NB4 (cell line): Measurements from ENCODE around the gene ALDH1A2.

Experiments used
- DNase-seq: peaks from one replicate; pipeline ENCODE4 v3.0.0; 2010; ENCODE audit warnings: low read depth
- H3K4me3 ChIP-seq: one replicate; pipeline ENCODE4 v1.5.1; 2011; ENCODE audit warnings: mild to moderate bottlenecking, low read depth, low read length, moderate library complexity
- CTCF ChIP-seq: IDR thresholded peaks from one replicate; pipeline ENCODE4 v1.5.1; 2012; ENCODE audit warnings: low read depth, low read length
- MAX ChIP-seq: IDR thresholded peaks from 2 replicates; pipeline ENCODE4 v1.6.1; 2011; ENCODE audit warnings: low read depth, low read length
- MYC ChIP-seq: IDR thresholded peaks from 2 replicates; pipeline ENCODE4 v1.6.1; 2011; ENCODE audit warnings: low read depth, low read length
- POLR2A ChIP-seq: IDR thresholded peaks from 2 replicates; pipeline ENCODE4 v1.6.1; 2011; ENCODE audit warnings: mild to moderate bottlenecking; ENCODE audit not compliant: insufficient read length; ENCODE audit errors: extremely low read depth

Gene ALDH1A2

GRCh38 chr15:57931570-57931969, 133.9 kb downstream of the ALDH1A2 start:
- no peak overlapping the region for H3K4me3 ChIP-seq
- no peak for DNase-seq
- TF ChIP-seq CTCF (no peak), POLR2A (no peak), MYC (no peak), MAX (no peak)

- TF ChIP-seq MAX (no peak), CTCF (no peak), POLR2A (no peak), MYC (no peak)
- H3K4me3 ChIP-seq: no peak overlapping the region
- DNase-seq: no peak
Observed at GRCh38 chr15:57927091-57927631, 138.3 kb downstream of the ALDH1A2 start.

GRCh38 chr15:57925650-57926049, 139.9 kb downstream of the ALDH1A2 start:
- H3K4me3 ChIP-seq: no peak overlapping the region
- DNase-seq: no peak
- TF ChIP-seq CTCF (no peak), MYC (no peak), MAX (no peak), POLR2A (no peak)

- no peak overlapping the region for H3K4me3 ChIP-seq
- no peak for DNase-seq
- no peak for TF ChIP-seq CTCF
- no peak for TF ChIP-seq MAX
- TF ChIP-seq POLR2A: no peak
- no peak for TF ChIP-seq MYC
Observed at GRCh38 chr15:57924598-57924997, 140.9 kb downstream of the ALDH1A2 start.

- no peak overlapping the region for H3K4me3 ChIP-seq
- DNase-seq: no peak
- TF ChIP-seq MYC (no peak), POLR2A (no peak), MAX (no peak), CTCF (no peak)
Observed at GRCh38 chr15:57923750-57924149, 141.8 kb downstream of the ALDH1A2 start.
